ENCODE results near the gene EDA. TPM values are rescaled to one million over a fixed set of nuclear protein-coding genes. Genes with fewer than 3 reads are reported as not detected.

The EDA gene
- total RNA-seq, 1 donor = 0.09 TPM

- no peak for DNase-seq (ENCODE audit: low read depth)
- no peak overlapping the region for H3K4me3 ChIP-seq (ENCODE audit: low read depth, low read length)
- TF ChIP-seq CTCF (IDR thresholded peaks at IDR 0.05; ENCODE audit: insufficient read depth, low read length) = no peak
These were observed 108.4 kb downstream of the EDA start for GRCh38 chrX:69724307-69724706.

GRCh38 chrX:69740317-69740716, 124.4 kb downstream of the EDA start:
- DNase-seq (ENCODE audit: low read depth) = no peak
- no peak for TF ChIP-seq CTCF (IDR thresholded peaks at IDR 0.05; ENCODE audit: insufficient read depth, low read length)
- H3K4me3 ChIP-seq (ENCODE audit: low read depth, low read length) = no peak overlapping the region

GRCh38 chrX:69741721-69742120, 125.8 kb downstream of the EDA start:
- TF ChIP-seq CTCF (IDR thresholded peaks at IDR 0.05; ENCODE audit: insufficient read depth, low read length) = no peak
- H3K4me3 ChIP-seq (ENCODE audit: low read depth, low read length) = no peak overlapping the region

DNA sequence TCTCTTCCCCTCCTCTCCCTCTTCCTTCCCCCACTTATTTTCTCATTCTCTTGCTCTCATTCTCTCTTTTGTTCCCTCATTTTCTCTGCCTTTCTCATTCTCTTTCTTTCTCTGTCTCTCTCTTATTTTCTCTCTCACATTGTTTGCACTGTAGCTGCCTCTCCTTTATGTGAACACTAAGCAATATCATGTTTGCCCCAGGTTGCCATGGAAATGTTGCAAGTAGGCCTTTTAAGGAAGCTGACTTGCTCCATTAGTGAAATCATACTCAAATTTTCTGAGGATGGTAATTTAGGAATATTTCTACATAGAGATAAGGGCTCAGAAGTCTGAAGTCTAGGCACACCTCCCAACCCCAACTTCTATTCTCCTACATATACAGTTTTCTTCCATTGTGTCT, 130.1 kb downstream of the EDA start:
- TF ChIP-seq CTCF (IDR thresholded peaks at IDR 0.05; ENCODE audit: insufficient read depth, low read length) = no peak
- no peak for DNase-seq (ENCODE audit: low read depth)
- H3K4me3 ChIP-seq (ENCODE audit: low read depth, low read length) = no peak overlapping the region

More at GRCh38 chrX:69741721-69742120, 125.8 kb downstream of the EDA start:
- no peak for DNase-seq (ENCODE audit: low read depth)

DNA sequence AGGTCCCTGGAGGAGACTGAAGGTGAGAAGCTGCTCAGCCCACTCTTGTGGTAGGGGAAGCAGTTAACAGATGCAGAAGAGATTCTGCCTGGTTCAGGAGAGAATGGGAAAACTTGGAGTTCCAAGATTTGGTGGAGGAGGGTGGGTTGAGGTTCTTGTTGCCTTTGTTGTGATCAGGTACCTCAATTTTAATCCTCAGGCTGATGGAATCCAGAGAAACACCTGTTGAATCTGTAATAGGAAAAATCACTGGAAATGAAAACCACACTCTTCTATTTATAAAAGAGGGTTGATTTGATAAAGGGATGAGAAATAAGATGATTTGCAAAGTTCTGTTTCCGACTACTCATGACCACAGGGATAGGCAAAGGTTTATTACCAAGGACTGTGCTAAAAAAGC, 132.1 kb downstream of the EDA start:
- no peak for TF ChIP-seq CTCF (IDR thresholded peaks at IDR 0.05; ENCODE audit: insufficient read depth, low read length)
- DNase-seq (ENCODE audit: low read depth) = no peak
- H3K4me3 ChIP-seq (ENCODE audit: low read depth, low read length) = no peak overlapping the region

GRCh38 chrX:69759921-69760625, 144.2 kb downstream of the EDA start:
- H3K4me3 ChIP-seq (ENCODE audit: low read depth, low read length) = no peak overlapping the region
- no peak for TF ChIP-seq CTCF (IDR thresholded peaks at IDR 0.05; ENCODE audit: insufficient read depth, low read length)
- no peak for DNase-seq (ENCODE audit: low read depth)

DNA sequence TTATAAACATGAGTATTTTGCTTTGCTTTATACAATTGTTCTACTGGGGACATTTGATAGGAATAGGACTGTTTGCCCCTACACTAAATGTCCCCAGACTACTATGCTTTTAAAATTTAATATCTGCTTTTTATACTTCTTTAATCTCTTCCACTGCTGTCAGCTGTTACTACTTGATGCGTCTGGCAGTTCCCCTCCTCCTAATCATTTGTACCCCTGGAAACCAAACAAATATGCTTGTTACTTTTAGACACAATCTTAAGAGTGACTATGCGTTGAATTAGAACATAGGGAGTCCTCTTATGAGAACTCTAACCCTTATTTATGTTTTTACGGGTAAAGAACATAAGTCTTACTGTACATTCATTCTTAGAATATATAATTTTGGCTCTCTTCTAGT, 145.7 kb downstream of the EDA start:
- no peak for DNase-seq (ENCODE audit: low read depth)
- H3K4me3 ChIP-seq (ENCODE audit: low read depth, low read length) = no peak overlapping the region
- TF ChIP-seq CTCF (IDR thresholded peaks at IDR 0.05; ENCODE audit: insufficient read depth, low read length) = no peak
